GM19452 (cell line): Measurements from ENCODE around the gene PI4KA.
"Not testable (repeated sequence)": the region's sequence is repeated elsewhere in the genome, so short reads cannot be mapped to it uniquely, and the experiment has no call there.

Experiments used
- ATAC-seq: cut with Tn5 transposase; IDR thresholded peaks from one replicate; pipeline ENCODE4 v1.9.1; 2021; ENCODE audit not compliant: unreplicated experiment

PI4KA gene

GRCh38 chr22:20671409-20672081 is 187.1 kb downstream of the PI4KA start:
- no peak for ATAC-seq

GRCh38 chr22:20670457-20671261 is 188.0 kb downstream of the PI4KA start:
- ATAC-seq: not testable (repeated sequence)

- not testable (repeated sequence) for ATAC-seq
Measured at GRCh38 chr22:20669884-20670283, 188.7 kb downstream of the PI4KA start.

GRCh38 chr22:20669471-20669870 is 189.1 kb downstream of the PI4KA start:
- ATAC-seq: not testable (repeated sequence)

GRCh38 chr22:20668769-20669168 is 189.8 kb downstream of the PI4KA start:
- not testable (repeated sequence) for ATAC-seq

- ATAC-seq: not testable (repeated sequence)
Measured at GRCh38 chr22:20668226-20668625, 190.4 kb downstream of the PI4KA start.

- ATAC-seq: not testable (repeated sequence)
Measured at GRCh38 chr22:20667548-20667947, 191.1 kb downstream of the PI4KA start.

GRCh38 chr22:20666560-20666959 is 192.1 kb downstream of the PI4KA start:
- ATAC-seq: no peak

- ATAC-seq: no peak
Measured at GRCh38 chr22:20664594-20664959, 194.0 kb downstream of the PI4KA start.

GRCh38 chr22:20663941-20664593 is 194.5 kb downstream of the PI4KA start:
- ATAC-seq: no peak

- ATAC-seq: no peak
Measured at GRCh38 chr22:20663137-20663828, 195.3 kb downstream of the PI4KA start.

- not testable (repeated sequence) for ATAC-seq
Measured at GRCh38 chr22:20662524-20663036, 196.0 kb downstream of the PI4KA start.

- no peak for ATAC-seq
Measured at GRCh38 chr22:20661473-20661872, 197.1 kb downstream of the PI4KA start.

- no peak for ATAC-seq
Measured at GRCh38 chr22:20660441-20661054, 198.1 kb downstream of the PI4KA start.

GRCh38 chr22:20659920-20660319 is 198.7 kb downstream of the PI4KA start:
- no peak for ATAC-seq

GRCh38 chr22:20659258-20659657 is 199.4 kb downstream of the PI4KA start:
- no peak for ATAC-seq

GRCh38 chr22:20658433-20659222 is 200.0 kb downstream of the PI4KA start:
- ATAC-seq: no peak

GRCh38 chr22:20657963-20658362 is 200.6 kb downstream of the PI4KA start:
- ATAC-seq: no peak
